ENCODE data around the gene MAPK8IP3.

- TF ChIP-seq EZH2 (IDR thresholded peaks at IDR 0.05; ENCODE audit: low read length) (no peak), CTCF (optimal IDR thresholded peaks at IDR 0.05 in 1 of 3, IDR thresholded peaks at IDR 0.05 in 1 of 3, conservative IDR thresholded peaks at IDR 0.05 in 1 of 3; ENCODE audit: extremely low read depth in 1 of 3, insufficient read depth in 2 of 3, low read length in 3 of 3) (no peak)
Observed at GRCh38 chr16:1741553-1742165, 35.7 kb downstream of the MAPK8IP3 start.

Measured in keratinocyte (primary cell).